Kidney epithelial cell (primary cell): ENCODE data around the gene VAV2. TPM values are rescaled to one million over a fixed set of nuclear protein-coding genes. Genes with fewer than 3 reads are reported as not detected.

Experiments
- DNase-seq: peaks from one replicate; pipeline ENCODE4 v3.0.0-alpha.2; 2010; ENCODE audit warnings: low read depth
- H3K27me3 ChIP-seq: 2 replicates; pipeline ENCODE4 v1.6.0; 2011; ENCODE audit warnings: low read length; ENCODE audit not compliant: control insufficient read depth, insufficient read depth
- H3K36me3 ChIP-seq: 2 replicates; pipeline ENCODE4 v1.5.1; 2011; ENCODE audit warnings: low read length; ENCODE audit not compliant: control insufficient read depth, insufficient read depth
- H3K4me3 ChIP-seq: 2 replicates; pipeline ENCODE4 v1.5.1; 2011; ENCODE audit warnings: low read depth, mild to moderate bottlenecking, control low read depth, low read length
- CTCF ChIP-seq: IDR thresholded peaks from 2 replicates; pipeline ENCODE4 v1.5.1; 2011; ENCODE audit warnings: mild to moderate bottlenecking, moderate library complexity, low read length, control low read depth, inconsistent platforms; ENCODE audit not compliant: insufficient read depth, poor library complexity, severe bottlenecking
- total RNA-seq: library from RNA; depleted of rRNA; stranded (reverse); fragments of >200 nt; gene quantifications from 2 replicates; pipeline ENCODE4 v1.2.3, GENCODE V29; 2015

The VAV2 gene
- total RNA-seq, 1 donor from 2014 or later, result 37.8 TPM

- no peak overlapping the region for H3K4me3 ChIP-seq
- H3K27me3 ChIP-seq, result peaks cover 29% of the 10 kb centered on the region
- H3K36me3 ChIP-seq, result no peaks in the 10 kb centered on the region
- peak; percentile 33 for TF ChIP-seq CTCF
- DNase-seq, result no peak
Observed at GRCh38 chr9:133715866-133716563, 276.1 kb downstream of the VAV2 start.

DNA sequence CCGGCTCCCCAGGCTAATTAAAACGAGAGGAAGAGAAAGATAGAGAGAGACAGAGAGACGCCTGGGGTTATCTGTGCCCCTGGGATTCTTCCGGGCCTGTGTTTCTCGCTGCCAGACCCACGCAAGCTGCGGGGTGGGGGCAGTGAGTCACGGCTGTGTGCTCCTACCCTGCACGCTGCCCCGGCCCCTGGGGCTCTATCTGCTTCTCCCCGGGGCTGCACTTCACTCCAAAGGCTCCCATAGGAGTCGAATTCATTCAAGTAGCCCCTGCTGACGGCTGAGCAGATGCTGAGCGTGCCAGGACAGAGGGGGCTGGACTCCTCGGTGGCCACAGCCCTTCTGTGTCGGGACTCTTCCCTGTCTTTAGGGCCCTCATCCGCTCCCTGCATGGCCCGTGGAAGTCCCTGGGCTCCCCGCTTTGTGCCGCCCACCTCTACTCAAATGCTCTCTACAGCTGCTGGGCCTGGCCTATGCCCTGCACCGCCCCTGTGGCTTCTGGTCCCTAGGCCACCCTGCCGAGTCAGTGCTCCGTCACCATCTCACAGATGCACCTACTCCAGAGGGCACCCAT, 276.7 kb downstream of the VAV2 start:
- no peak overlapping the region for H3K4me3 ChIP-seq
- DNase-seq, result no peak
- H3K36me3 ChIP-seq, result no peaks in the 10 kb centered on the region
- no peak for TF ChIP-seq CTCF
- peaks cover 34% of the 10 kb centered on the region for H3K27me3 ChIP-seq

GRCh38 chr9:133714606-133715294, 277.4 kb downstream of the VAV2 start:
- H3K4me3 ChIP-seq, result no peak overlapping the region
- TF ChIP-seq CTCF, result no peak
- no peak for DNase-seq
- H3K36me3 ChIP-seq, result no peaks in the 10 kb centered on the region
- H3K27me3 ChIP-seq, result peaks cover 37% of the 10 kb centered on the region

GRCh38 chr9:133713960-133714495, 278.1 kb downstream of the VAV2 start:
- no peaks in the 10 kb centered on the region for H3K36me3 ChIP-seq
- DNase-seq, result no peak
- no peak overlapping the region for H3K4me3 ChIP-seq
- H3K27me3 ChIP-seq, result peaks cover 39% of the 10 kb centered on the region
- TF ChIP-seq CTCF, result no peak

DNA sequence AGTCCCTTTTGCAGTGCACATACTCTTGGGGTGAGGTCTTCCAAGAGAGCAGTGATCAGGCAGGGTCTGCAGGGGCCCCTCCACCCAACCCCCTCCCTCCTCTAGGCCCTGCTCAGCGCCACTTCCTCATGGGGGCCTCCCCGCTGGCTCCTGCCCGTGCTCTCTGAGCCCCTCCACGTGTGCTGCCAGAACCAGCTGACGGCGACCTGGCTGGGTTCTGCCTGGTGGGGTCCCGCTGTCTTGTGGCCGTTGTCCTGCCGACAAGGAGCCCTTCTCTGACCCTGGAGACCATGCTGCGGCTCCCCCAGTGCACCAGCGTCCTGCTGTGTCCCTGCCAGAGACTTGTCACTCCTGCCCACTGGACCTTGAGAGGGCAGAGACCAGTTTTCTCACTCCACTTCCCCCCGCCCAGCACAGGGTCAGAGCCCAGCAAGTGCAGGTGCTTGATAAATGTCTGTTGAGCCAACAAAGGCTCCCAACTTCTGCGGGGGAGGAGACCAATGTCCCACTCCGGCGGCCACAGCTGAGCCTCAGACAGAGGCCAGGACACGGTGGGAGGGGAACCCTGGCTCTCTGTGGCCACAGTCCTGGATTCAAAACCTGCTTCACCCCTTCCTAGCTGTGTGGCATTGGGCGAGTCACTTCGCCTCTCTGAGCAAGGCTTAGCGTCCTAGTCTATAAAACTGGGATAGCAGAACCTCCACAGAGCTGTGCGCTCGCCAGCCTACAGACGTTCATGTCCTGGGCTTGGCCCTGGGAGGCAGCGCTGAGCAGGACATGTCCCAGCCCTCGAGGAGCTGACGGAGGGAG, 278.8 kb downstream of the VAV2 start:
- TF ChIP-seq CTCF, result no peak
- Histone ChIP-seq H3K36me3 (no peaks in the 10 kb centered on the region), H3K27me3 (peaks cover 44% of the 10 kb centered on the region), H3K4me3 (no peak overlapping the region)
- DNase-seq, result no peak
